ENCODE results near the gene SHB.

- TF ChIP-seq CTCF (IDR thresholded peaks at IDR 0.05; ENCODE audit: low read depth, low read length) (no peak), EZH2phosphoT487 (IDR thresholded peaks at IDR 0.05; ENCODE audit: low read depth) (no peak)
Measured at GRCh38 chr9:37919956-37920335, 149.1 kb downstream of the SHB start.
